Upper lobe of left lung (tissue), 6 donors: ENCODE data around the gene SRSF6. TPM values are rescaled to one million over a fixed set of nuclear protein-coding genes. Genes with fewer than 3 reads are reported as not detected.

Experiments used
- ATAC-seq, 2 donors: fragments of 200-7000 bp; cut with Tn5 transposase; one replicate each; pipeline ENCODE4 v1.9.1; 2022; ENCODE audit warnings: mild to moderate bottlenecking in 2 of 2, moderate library complexity in 2 of 2; ENCODE audit not compliant: low FRiP score in 2 of 2
- DNase-seq, 2 donors: peaks; one replicate each; pipeline ENCODE4 v3.0.0-alpha.2; 2019 to 2020
- H3K27ac ChIP-seq, 4 donors: fragments of 200-600 bp; sonication (generic); one replicate each; pipeline ENCODE4 v1.5.1; 2016 to 2019
- H3K27me3 ChIP-seq, 4 donors: fragments of 200-600 bp; sonication (generic); one replicate each; pipeline ENCODE4 v1.5.1; 2017 to 2019
- H3K36me3 ChIP-seq, 4 donors: fragments of 200-600 bp; sonication (generic); one replicate each; pipeline ENCODE4 v1.5.1; 2016 to 2019
- H3K4me1 ChIP-seq, 4 donors: fragments of 200-600 bp; sonication (generic); one replicate each; pipeline ENCODE4 v1.5.1; 2018 to 2019
- H3K4me3 ChIP-seq, 4 donors: fragments of 200-600 bp; sonication (generic); one replicate each; pipeline ENCODE4 v1.5.1; 2017 to 2019; ENCODE audit warnings: mild to moderate bottlenecking in 2 of 4, moderate library complexity in 1 of 4
- H3K9me3 ChIP-seq, 4 donors: fragments of 200-600 bp; sonication (generic); one replicate each; pipeline ENCODE4 v1.5.1; 2018 to 2019
- CTCF ChIP-seq, 6 experiments: fragments of 450-650 bp in 4 of 6; fragments of 200-600 bp in 2 of 6; sonication (generic) in 2 of 6; IDR thresholded peaks; one replicate each; pipeline ENCODE4 v1.5.1; 2016 to 2019; ENCODE audit warnings: antibody characterized with exemption in 6 of 6
- EP300 ChIP-seq, 4 donors: sonication (generic); formaldehyde crosslinking; IDR thresholded peaks; one replicate each; pipeline ENCODE4 v1.5.1; 2017; ENCODE audit warnings: antibody characterized with exemption in 4 of 4, control low read depth in 2 of 4
- POLR2A ChIP-seq, 4 donors: fragments of 450-650 bp; IDR thresholded peaks; one replicate each; pipeline ENCODE4 v1.5.1; 2016 to 2017; ENCODE audit warnings: antibody characterized with exemption in 4 of 4, mild to moderate bottlenecking in 2 of 4
- POLR2AphosphoS5 ChIP-seq, 2 donors: sonication (generic); formaldehyde crosslinking; IDR thresholded peaks; one replicate each; pipeline ENCODE4 v1.5.1; 2017; ENCODE audit warnings: antibody characterized with exemption in 2 of 2
- whole genome bisulfite sequencing, 2 donors: methylation state at CpG; one replicate each; pipeline ENCODE4 v1.1.5; 2017 to 2018; 5-methylcytosine and 5-hydroxymethylcytosine counted together
- total RNA-seq, 6 donors: library from RNA; depleted of rRNA in 4 of 6; stranded (reverse); fragments of >200 nt in 4 of 6; gene quantifications; one replicate each; pipeline versions ENCODE4 v1.1.0 to v1.2.1, GENCODE V29; 2016 to 2021
- donor health status: DM: no; HTN: no; CAD: no; lungs with moderate emphysema.
- donor health status: DM: no; HTN: yes; CAD: no; lungs with severe emphysema.

SRSF6 gene
- total RNA-seq, 6 donors from 2014 or later = 48.4 to 147 (median 93.2) TPM

GRCh38 chr20:43506238-43506637 lies 48.5 kb downstream of the SRSF6 start:
- Histone ChIP-seq H3K27ac (no peak overlapping the region), H3K4me1 (peaks cover 7 to 17% (median 12%) of the 10 kb centered on the region in 4 donors), H3K9me3 (no peaks in the 10 kb centered on the region), H3K4me3 (no peak overlapping the region), H3K36me3 (no peaks in the 10 kb centered on the region), H3K27me3 (peaks cover 0 to 11% (median 5%) of the 10 kb centered on the region in 4 donors)
- 94 to 96% methylated on average over 7 of the region's 7 CpGs for WGBS, 2 donors
- TF ChIP-seq CTCF (IDR thresholded peaks at IDR 0.05) = no peak
- no peak for TF ChIP-seq POLR2AphosphoS5 (IDR thresholded peaks at IDR 0.05)
- no peak for TF ChIP-seq POLR2A (IDR thresholded peaks at IDR 0.05)
- TF ChIP-seq EP300 (IDR thresholded peaks at IDR 0.05) = no peak
- ATAC-seq = no peak
- no peak for DNase-seq

GRCh38 chr20:43507150-43508080 lies 49.7 kb downstream of the SRSF6 start, which contains the start of gene L3MBTL1:
Gene L3MBTL1 (plus strand): TSS chr20:43507697. CDS start chr20:43513504, 5,807 bp downstream.
- peak; percentile 64 to 94 for DNase-seq
- TF ChIP-seq EP300 (IDR thresholded peaks at IDR 0.05) (no peak), POLR2A (IDR thresholded peaks at IDR 0.05) (peak in 1 of 4 donors; percentile 30)
- 11 to 17% methylated on average over 19 to 53 of the region's 95 CpGs for WGBS, 2 donors

GRCh38 chr20:43508106-43508505 lies 50.4 kb downstream of the SRSF6 start:
- TF ChIP-seq CTCF (IDR thresholded peaks at IDR 0.05) (no peak), POLR2AphosphoS5 (IDR thresholded peaks at IDR 0.05) (no peak), POLR2A (IDR thresholded peaks at IDR 0.05) (no peak), EP300 (IDR thresholded peaks at IDR 0.05) (no peak)
- H3K4me3 ChIP-seq = peak overlapping the region; percentile 56 to 81 (median 62)
- H3K27me3 ChIP-seq = peaks cover 0 to 11% (median 5%) of the 10 kb centered on the region in 4 donors
- DNase-seq = peak in 1 of 2 donors; percentile 83
- ATAC-seq = no peak
- 5 to 10% methylated on average over 21 to 22 of the region's 22 CpGs for WGBS, 2 donors
- H3K9me3 ChIP-seq = no peaks in the 10 kb centered on the region
- H3K27ac ChIP-seq = no peak overlapping the region
- no peaks in the 10 kb centered on the region for H3K36me3 ChIP-seq
- peaks cover 7 to 20% (median 14%) of the 10 kb centered on the region in 4 donors for H3K4me1 ChIP-seq

More at GRCh38 chr20:43507150-43508080, 49.7 kb downstream of the SRSF6 start, which contains the start of gene L3MBTL1:
- Histone ChIP-seq H3K9me3 (no peaks in the 10 kb centered on the region), H3K4me1 (peaks cover 7 to 17% (median 12%) of the 10 kb centered on the region in 4 donors), H3K27ac (peak within 1 kb of the TSS in 1 of 4 donors; percentile 4), H3K27me3 (peaks cover 0 to 11% (median 5%) of the 10 kb centered on the region in 4 donors), H3K4me3 (peak within 1 kb of the TSS; percentile 56 to 81 (median 62)), H3K36me3 (no peaks in the 10 kb centered on the region)
- peak; percentile 52 to 83 for ATAC-seq

GRCh38 chr20:43508604-43509040 lies 50.9 kb downstream of the SRSF6 start:
- peaks cover 10 to 24% (median 18%) of the 10 kb centered on the region in 4 donors for H3K4me1 ChIP-seq
- H3K27ac ChIP-seq = no peak overlapping the region
- no peak for ATAC-seq
- TF ChIP-seq CTCF (IDR thresholded peaks at IDR 0.05) (no peak), POLR2AphosphoS5 (IDR thresholded peaks at IDR 0.05) (no peak), EP300 (IDR thresholded peaks at IDR 0.05) (no peak), POLR2A (IDR thresholded peaks at IDR 0.05) (no peak)
- peaks cover 0 to 11% (median 5%) of the 10 kb centered on the region in 4 donors for H3K27me3 ChIP-seq
- DNase-seq = no peak
- WGBS, 2 donors = 77 to 83% methylated on average over 11 of the region's 11 CpGs
- H3K4me3 ChIP-seq = peak overlapping the region in 1 of 4 donors; percentile 81
- H3K36me3 ChIP-seq = no peaks in the 10 kb centered on the region
- H3K9me3 ChIP-seq = no peaks in the 10 kb centered on the region

- Histone ChIP-seq H3K36me3 (no peaks in the 10 kb centered on the region), H3K27me3 (peaks cover 0 to 10% (median 4%) of the 10 kb centered on the region in 4 donors), H3K27ac (no peak overlapping the region), H3K9me3 (no peaks in the 10 kb centered on the region), H3K4me3 (no peak overlapping the region), H3K4me1 (peaks cover 13 to 41% (median 22%) of the 10 kb centered on the region in 4 donors)
- ATAC-seq (no peak), DNase-seq (no peak)
- TF ChIP-seq POLR2A (IDR thresholded peaks at IDR 0.05) (no peak), EP300 (IDR thresholded peaks at IDR 0.05) (no peak), POLR2AphosphoS5 (IDR thresholded peaks at IDR 0.05) (no peak), CTCF (IDR thresholded peaks at IDR 0.05) (no peak)
- 71 to 95% methylated on average over 1 of the region's 1 CpG for WGBS, 2 donors
Measured at GRCh38 chr20:43511879-43512278, 54.2 kb downstream of the SRSF6 start.
